K562 treated with DMSO at 1 percent for 12 hours (cell line): Measurements from ENCODE around the gene SATL1. TPM values are rescaled to one million over a fixed set of nuclear protein-coding genes. Genes with fewer than 3 reads are reported as not detected.

ENCODE experiments used
- total RNA-seq: library from RNA; unstranded; fragments of 300-600 nt; gene quantifications from 2 replicates; pipeline ENCODE4 v1.2.3, GENCODE V29; 2022; ENCODE audit not compliant: insufficient read depth

Gene SATL1
- total RNA-seq: 0.16 TPM in 1 of 2 replicates, not detected in the other

GRCh38 chrX:85243761-85244449 is at the start of gene SATL1, which contains the start of gene ZNF711:
Gene SATL1, minus strand, starts transcription at chrX:85243779. Its CDS starts 134,811 bp downstream, at chrX:85108968.
Gene ZNF711, plus strand, starts transcription at chrX:85243991. Its CDS starts 3,582 bp downstream, at chrX:85247573.

Other genes with a start within 250 kb of the SATL1 start
- gene APOOL, start 239.9 kb downstream of the SATL1 start, total RNA-seq: 3.8 and 11.8 TPM in 2 replicates
- gene ZNF711, start 212 bp upstream of the SATL1 start, total RNA-seq: 1.1 and 6.6 TPM in 2 replicates
- not detected in 2 replicates for gene POF1B, start 135.9 kb upstream of the SATL1 start, total RNA-seq